Parathyroid adenoma (tissue), 2 donors: Measurements from ENCODE around the gene AGGF1.
"Not testable (repeated sequence)": the region's sequence is repeated elsewhere in the genome, so short reads cannot be mapped to it uniquely, and the experiment has no call there.

Experiments used
- H2AFZ ChIP-seq: fragments of 300-600 bp; sonication (generic); one replicate; pipeline ENCODE4 v1.7.0; 2017; ENCODE audit warnings: antibody characterized with exemption, mild to moderate bottlenecking
- H3K27ac ChIP-seq: fragments of 300-600 bp; sonication (generic); one replicate; pipeline ENCODE4 v1.7.0; 2017
- H3K27me3 ChIP-seq: fragments of 300-600 bp; sonication (generic); one replicate; pipeline ENCODE4 v1.7.0; 2017; ENCODE audit warnings: low read length; ENCODE audit not compliant: control insufficient read depth, insufficient read depth
- H3K36me3 ChIP-seq: fragments of 300-600 bp; sonication (generic); one replicate; pipeline ENCODE4 v1.7.0; 2017; ENCODE audit warnings: low read length; ENCODE audit not compliant: control insufficient read depth, insufficient read depth
- H3K4me1 ChIP-seq: fragments of 300-600 bp; sonication (generic); one replicate; pipeline ENCODE4 v1.7.0; 2017; ENCODE audit warnings: control low read depth
- H3K4me2 ChIP-seq: fragments of 300-600 bp; sonication (generic); one replicate; pipeline ENCODE4 v1.7.0; 2017; ENCODE audit warnings: low read length
- H3K4me3 ChIP-seq: fragments of 300-600 bp; sonication (generic); one replicate; pipeline ENCODE4 v1.7.0; 2017; ENCODE audit warnings: low read depth, low read length
- H3K79me2 ChIP-seq: fragments of 300-600 bp; sonication (generic); one replicate; pipeline ENCODE4 v1.7.0; 2017; ENCODE audit warnings: control low read depth
- H3K9ac ChIP-seq: fragments of 300-600 bp; sonication (generic); one replicate; pipeline ENCODE4 v1.7.0; 2017; ENCODE audit warnings: mild to moderate bottlenecking
- H3K9me3 ChIP-seq: fragments of 300-600 bp; sonication (generic); one replicate; pipeline ENCODE4 v1.7.0; 2017; ENCODE audit warnings: low read length; ENCODE audit not compliant: control insufficient read depth
- TF ChIP-seq, protein P1 (sequence below): fragments of 300-600 bp; sonication (generic); IDR thresholded peaks from one replicate; pipeline ENCODE4 v1.7.0; 2017; ENCODE audit warnings: antibody characterized with exemption, mild to moderate bottlenecking
- donor health status: primary hyperparathyroidism.

AGGF1 gene

GRCh38 chr5:76986825-76987526 lies 43.2 kb upstream of the AGGF1 start:
- no peak overlapping the region for H3K9ac ChIP-seq
- H3K4me3 ChIP-seq = no peak overlapping the region
- H2AFZ ChIP-seq = no peak overlapping the region
- TF ChIP-seq, protein P1, sequence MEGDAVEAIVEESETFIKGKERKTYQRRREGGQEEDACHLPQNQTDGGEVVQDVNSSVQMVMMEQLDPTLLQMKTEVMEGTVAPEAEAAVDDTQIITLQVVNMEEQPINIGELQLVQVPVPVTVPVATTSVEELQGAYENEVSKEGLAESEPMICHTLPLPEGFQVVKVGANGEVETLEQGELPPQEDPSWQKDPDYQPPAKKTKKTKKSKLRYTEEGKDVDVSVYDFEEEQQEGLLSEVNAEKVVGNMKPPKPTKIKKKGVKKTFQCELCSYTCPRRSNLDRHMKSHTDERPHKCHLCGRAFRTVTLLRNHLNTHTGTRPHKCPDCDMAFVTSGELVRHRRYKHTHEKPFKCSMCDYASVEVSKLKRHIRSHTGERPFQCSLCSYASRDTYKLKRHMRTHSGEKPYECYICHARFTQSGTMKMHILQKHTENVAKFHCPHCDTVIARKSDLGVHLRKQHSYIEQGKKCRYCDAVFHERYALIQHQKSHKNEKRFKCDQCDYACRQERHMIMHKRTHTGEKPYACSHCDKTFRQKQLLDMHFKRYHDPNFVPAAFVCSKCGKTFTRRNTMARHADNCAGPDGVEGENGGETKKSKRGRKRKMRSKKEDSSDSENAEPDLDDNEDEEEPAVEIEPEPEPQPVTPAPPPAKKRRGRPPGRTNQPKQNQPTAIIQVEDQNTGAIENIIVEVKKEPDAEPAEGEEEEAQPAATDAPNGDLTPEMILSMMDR = no peak
- no peak overlapping the region for H3K4me2 ChIP-seq
- no peaks in the 10 kb centered on the region for H3K79me2 ChIP-seq
- no peaks in the 10 kb centered on the region for H3K27me3 ChIP-seq
- H3K36me3 ChIP-seq = no peaks in the 10 kb centered on the region
- no peaks in the 10 kb centered on the region for H3K9me3 ChIP-seq
- H3K4me1 ChIP-seq = no peaks in the 10 kb centered on the region
- H3K27ac ChIP-seq = no peak overlapping the region

DNA sequence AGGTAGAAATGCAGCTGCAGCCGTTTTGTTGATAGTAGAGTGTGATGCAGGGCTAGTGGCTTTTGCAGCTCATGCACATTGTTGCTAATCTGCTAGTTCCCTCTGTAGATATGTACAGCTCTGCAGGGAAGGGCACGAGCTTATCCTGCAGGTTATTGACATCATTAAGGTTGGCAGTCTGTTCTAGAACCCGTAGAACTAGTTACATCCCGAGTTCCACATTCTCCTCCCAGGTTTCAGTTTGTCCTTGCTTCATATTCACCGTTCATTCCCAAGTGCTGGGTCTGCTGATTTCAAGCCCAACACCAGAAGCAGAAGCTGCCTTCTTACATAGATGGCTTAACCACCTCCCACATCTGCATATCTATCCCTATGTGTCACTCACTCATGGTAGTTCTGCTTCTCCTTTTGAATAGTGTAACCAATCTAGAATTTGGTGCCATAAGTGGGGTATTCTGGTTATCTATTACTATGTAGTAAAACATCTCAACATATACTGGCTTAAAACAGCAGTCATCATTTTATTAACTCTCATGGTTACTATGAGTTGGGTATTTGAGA lies 39.2 kb upstream of the AGGF1 start:
- no peak overlapping the region for H3K4me3 ChIP-seq
- no peak overlapping the region for H3K4me2 ChIP-seq
- H2AFZ ChIP-seq = no peak overlapping the region
- H3K36me3 ChIP-seq = no peaks in the 10 kb centered on the region
- H3K79me2 ChIP-seq = no peaks in the 10 kb centered on the region
- TF ChIP-seq, protein P1 = no peak
- H3K27ac ChIP-seq = no peak overlapping the region
- H3K9me3 ChIP-seq = no peaks in the 10 kb centered on the region
- no peak overlapping the region for H3K9ac ChIP-seq
- H3K4me1 ChIP-seq = no peaks in the 10 kb centered on the region
- H3K27me3 ChIP-seq = no peaks in the 10 kb centered on the region

DNA sequence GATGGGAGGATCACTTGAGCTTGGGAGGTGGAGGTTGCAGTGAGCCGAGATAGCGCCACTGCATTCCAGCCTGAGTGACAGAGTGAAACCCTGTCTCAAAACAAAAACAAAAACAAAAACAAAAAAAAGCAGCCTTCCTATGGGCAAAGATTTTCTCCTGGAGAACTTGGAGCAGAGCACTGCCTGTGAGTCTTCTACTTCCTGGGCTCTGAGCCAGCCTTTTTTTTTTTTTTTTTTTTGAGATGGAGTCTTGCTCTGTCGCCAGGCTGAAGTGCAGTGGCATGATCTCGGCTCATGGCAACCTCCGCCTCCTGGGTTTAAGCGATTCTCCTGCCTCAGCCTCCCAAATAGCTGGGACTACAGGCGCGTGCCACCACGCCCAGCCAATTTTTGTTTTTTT lies 36.8 kb upstream of the AGGF1 start:
- not testable (repeated sequence) for H2AFZ ChIP-seq, H3K4me3 ChIP-seq, H3K9ac ChIP-seq, H3K27ac ChIP-seq, H3K27me3 ChIP-seq, H3K4me1 ChIP-seq, H3K79me2 ChIP-seq, H3K9me3 ChIP-seq, H3K36me3 ChIP-seq, H3K4me2 ChIP-seq

- H3K27me3 ChIP-seq = no peaks in the 10 kb centered on the region
- no peak overlapping the region for H3K4me2 ChIP-seq
- no peak overlapping the region for H2AFZ ChIP-seq
- TF ChIP-seq, protein P1 = no peak
- no peaks in the 10 kb centered on the region for H3K36me3 ChIP-seq
- H3K9me3 ChIP-seq = no peaks in the 10 kb centered on the region
- H3K79me2 ChIP-seq = no peaks in the 10 kb centered on the region
- no peaks in the 10 kb centered on the region for H3K4me1 ChIP-seq
- H3K9ac ChIP-seq = no peak overlapping the region
- H3K4me3 ChIP-seq = no peak overlapping the region
- no peak overlapping the region for H3K27ac ChIP-seq
Measured at GRCh38 chr5:76994337-76994736, 35.9 kb upstream of the AGGF1 start.

- not testable (repeated sequence) for H3K9me3 ChIP-seq, H3K4me2 ChIP-seq, H2AFZ ChIP-seq, H3K27ac ChIP-seq, H3K4me3 ChIP-seq, H3K9ac ChIP-seq, H3K27me3 ChIP-seq, H3K79me2 ChIP-seq, H3K4me1 ChIP-seq, H3K36me3 ChIP-seq
Measured at GRCh38 chr5:76998251-76998650, 32.0 kb upstream of the AGGF1 start.

DNA sequence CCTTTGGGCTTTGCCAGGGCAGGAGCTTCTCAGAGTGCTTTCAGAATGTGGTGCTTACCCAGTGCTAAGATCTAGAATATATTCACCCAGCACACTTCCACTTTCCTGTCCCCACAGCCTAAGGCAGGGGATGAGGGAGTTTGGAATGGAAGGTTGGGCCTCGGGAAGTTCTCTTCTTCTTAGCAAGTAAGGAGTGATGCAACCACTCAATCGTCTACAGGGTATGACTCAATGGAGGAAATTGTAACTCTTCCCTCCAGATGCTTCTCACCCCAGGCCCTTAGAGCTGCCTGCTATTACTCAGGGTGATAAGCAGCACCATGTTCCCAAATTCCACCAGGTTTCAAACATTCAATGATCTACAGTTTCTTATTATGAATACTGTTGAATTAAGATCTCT lies 30.8 kb upstream of the AGGF1 start:
- no peak overlapping the region for H3K27ac ChIP-seq
- TF ChIP-seq, protein P1 = no peak
- no peaks in the 10 kb centered on the region for H3K27me3 ChIP-seq
- H3K4me1 ChIP-seq = no peaks in the 10 kb centered on the region
- no peak overlapping the region for H3K4me2 ChIP-seq
- H3K36me3 ChIP-seq = no peaks in the 10 kb centered on the region
- no peak overlapping the region for H3K4me3 ChIP-seq
- no peak overlapping the region for H3K9ac ChIP-seq
- H3K79me2 ChIP-seq = no peaks in the 10 kb centered on the region
- no peak overlapping the region for H2AFZ ChIP-seq
- H3K9me3 ChIP-seq = no peaks in the 10 kb centered on the region
